HepG2 (cell line): ENCODE results near the gene TKTL1. TPM values are rescaled to one million over a fixed set of nuclear protein-coding genes. Genes with fewer than 3 reads are reported as not detected.

Experiments used
- FOXP1 ChIP-seq, 2 experiments: fragments of 450-650 bp in 1 of 2; IDR thresholded peaks; 2 replicates each; pipeline ENCODE4 v1.6.1; 2017 to 2018; ENCODE audit warnings: antibody characterized with exemption in 1 of 2
- GMEB1 ChIP-seq: sonication (generic); formaldehyde crosslinking; IDR thresholded peaks from 2 replicates; pipeline ENCODE4 v1.5.1; 2020; ENCODE audit warnings: missing genetic modification reagents, mild to moderate bottlenecking, borderline replicate concordance
- HOXA3 ChIP-seq: sonication (generic); formaldehyde crosslinking; IDR thresholded peaks from 2 replicates; pipeline ENCODE4 v1.5.0; 2020; ENCODE audit warnings: missing genetic modification reagents
- KDM5B ChIP-seq: sonication (generic); formaldehyde crosslinking; IDR thresholded peaks from 2 replicates; pipeline ENCODE4 v1.4.0; 2020; ENCODE audit warnings: missing genetic modification reagents, mild to moderate bottlenecking, borderline replicate concordance
- KLF16 ChIP-seq, 2 experiments: sonication (generic) in 1 of 2; formaldehyde crosslinking in 1 of 2; IDR thresholded peaks; 2 replicates each; pipeline versions ENCODE4 v1.6.1 to v1.8.0; 2016 to 2023; ENCODE audit warnings: missing genetic modification reagents in 2 of 2, missing compliant biosample characterization in 1 of 2
- MBNL3 ChIP-seq: fragments of 250-450 bp; sonication (Bioruptor Pico); conservative IDR thresholded peaks from 2 replicates; pipeline ENCODE4 v1.8.0; 2022; ENCODE audit warnings: mild to moderate bottlenecking, inconsistent platforms
- MEIS2 ChIP-seq: sonication (generic); formaldehyde crosslinking; IDR thresholded peaks from 2 replicates; pipeline ENCODE4 v1.9.0; 2021; ENCODE audit warnings: mild to moderate bottlenecking, missing genetic modification reagents
- MYC ChIP-seq: sonication (generic); formaldehyde crosslinking; IDR thresholded peaks from 2 replicates; pipeline ENCODE4 v1.9.0; 2021; ENCODE audit warnings: missing genetic modification reagents, borderline replicate concordance
- PAX8 ChIP-seq: sonication (generic); formaldehyde crosslinking; IDR thresholded peaks from 2 replicates; pipeline ENCODE4 v1.8.0; 2022; ENCODE audit warnings: mild to moderate bottlenecking, missing genetic modification reagents, borderline replicate concordance
- PTBP1 ChIP-seq: fragments of 200-400 bp; formaldehyde crosslinking; IDR thresholded peaks from 2 replicates; pipeline ENCODE4 v1.6.1; 2018; ENCODE audit warnings: low read length, low read depth; ENCODE audit not compliant: poor library complexity, severe bottlenecking
- RAD21 ChIP-seq: fragments of 450-650 bp; formaldehyde crosslinking; IDR thresholded peaks from 2 replicates; pipeline ENCODE4 v1.5.0; 2020; ENCODE audit warnings: mild to moderate bottlenecking
- SAFB2 ChIP-seq: sonication (generic); formaldehyde crosslinking; IDR thresholded peaks from 2 replicates; pipeline ENCODE4 v1.5.1; 2020; ENCODE audit warnings: missing genetic modification reagents, low read depth, mild to moderate bottlenecking, borderline replicate concordance
- ZC3H4 ChIP-seq: sonication (generic); formaldehyde crosslinking; IDR thresholded peaks from 2 replicates; pipeline ENCODE4 v1.4.0; 2020; ENCODE audit warnings: missing genetic modification reagents, borderline replicate concordance
- ZGPAT ChIP-seq: IDR thresholded peaks from 2 replicates; pipeline ENCODE4 v1.6.1; 2016; ENCODE audit warnings: mild to moderate bottlenecking
- ZHX1 ChIP-seq: sonication (generic); formaldehyde crosslinking; IDR thresholded peaks from 2 replicates; pipeline ENCODE4 v1.8.1; 2022; ENCODE audit warnings: low read depth, mild to moderate bottlenecking, missing genetic modification reagents
- ZNF282 ChIP-seq: fragments of 450-650 bp; IDR thresholded peaks from 2 replicates; pipeline ENCODE4 v1.6.1; 2018; ENCODE audit not compliant: partially characterized antibody
- ZNF34 ChIP-seq: sonication (generic); formaldehyde crosslinking; IDR thresholded peaks from 2 replicates; pipeline ENCODE4 v1.4.0; 2020; ENCODE audit warnings: mild to moderate bottlenecking, missing genetic modification reagents, borderline replicate concordance
- ZNF432 ChIP-seq: sonication (generic); formaldehyde crosslinking; IDR thresholded peaks from 2 replicates; pipeline ENCODE4 v1.5.0; 2020; ENCODE audit warnings: missing genetic modification reagents, mild to moderate bottlenecking, borderline replicate concordance
- ZNF446 ChIP-seq: sonication (generic); formaldehyde crosslinking; IDR thresholded peaks from 2 replicates; pipeline ENCODE4 v1.5.0; 2020; ENCODE audit warnings: mild to moderate bottlenecking, missing genetic modification reagents
- ZNF557 ChIP-seq: sonication (generic); formaldehyde crosslinking; IDR thresholded peaks from 2 replicates; pipeline ENCODE4 v1.4.0; 2020; ENCODE audit warnings: missing genetic modification reagents
- ZNF749 ChIP-seq: sonication (generic); formaldehyde crosslinking; IDR thresholded peaks from 2 replicates; pipeline ENCODE4 v1.8.0; 2022; ENCODE audit warnings: mild to moderate bottlenecking, missing genetic modification reagents, moderate library complexity, borderline replicate concordance
- ZNF784 ChIP-seq: sonication (generic); formaldehyde crosslinking; IDR thresholded peaks from 2 replicates; pipeline ENCODE4 v1.5.1; 2020; ENCODE audit warnings: missing genetic modification reagents, mild to moderate bottlenecking, borderline replicate concordance
- polyA plus RNA-seq, 8 experiments: library from polyadenylated mRNA; depleted of rRNA in 3 of 8; stranded (reverse) in 7 of 8; unstranded in 1 of 8; fragments of >200 nt; fragmentation: Illumina TruSeq in 4 of 8; extraction: Trizol in 4 of 8; gene quantifications; 2 replicates each; pipeline versions ENCODE4 v1.2.1 to v1.2.3, GENCODE V29; 2011 to 2016; ENCODE audit warnings: low read depth in 4 of 8, missing spikeins in 1 of 8, mixed read lengths in 1 of 8; ENCODE audit not compliant: insufficient read depth in 1 of 8
- total RNA-seq, 5 experiments: library from RNA; depleted of rRNA; stranded (reverse); fragments of >200 nt; fragmentation: Illumina TruSeq; extraction: Trizol; gene quantifications; 2 replicates each; pipeline ENCODE4 v1.2.3, GENCODE V29; 2016; ENCODE audit warnings: low read depth in 1 of 5

The TKTL1 gene
- total and polyA plus RNA-seq, 2 of the 13 experiments (the other 11 are each of a cell fraction or from before 2014, with no cell fraction given): not detected

- TF ChIP-seq ZNF446 (CRISPR knock-in tag): 0 out of 2 replicates have a peak, but pooled peaks have one; percentile 52
- TF ChIP-seq MYC: peak; percentile 12; the same call in 1 of the 2 replicates
- no peak for TF ChIP-seq GMEB1
- TF ChIP-seq ZGPAT (CRISPR knock-in tag): 0 out of 2 replicates have a peak, but pooled peaks have one; percentile 28
- no peak for TF ChIP-seq ZNF432 (CRISPR knock-in tag)
- 0 out of 2 replicates have a peak, but pooled peaks have one; percentile 27 for TF ChIP-seq KDM5B (CRISPR knock-in tag)
- no peak for TF ChIP-seq ZNF34 (CRISPR knock-in tag)
- TF ChIP-seq ZHX1: no peak
- TF ChIP-seq FOXP1 (IDR thresholded peaks at IDR 0.05): no peak
- no peak for TF ChIP-seq FOXP1 (CRISPR knock-in tag; IDR thresholded peaks at IDR 0.05)
- no peak for TF ChIP-seq PAX8 (CRISPR knock-in tag)
- TF ChIP-seq ZNF282: no peak
- TF ChIP-seq KLF16 (CRISPR knock-in tag; IDR thresholded peaks at IDR 0.05): no peak
- no peak for TF ChIP-seq ZNF784 (CRISPR knock-in tag)
- peak; percentile 17; the same call in 1 of the 2 replicates for TF ChIP-seq HOXA3 (CRISPR knock-in tag)
- no peak for TF ChIP-seq ZNF557
- 0 out of 2 replicates have a peak, but pooled peaks have one; percentile 37 for TF ChIP-seq SAFB2 (CRISPR knock-in tag)
- no peak for TF ChIP-seq RAD21 (CRISPR knock-in tag)
- TF ChIP-seq PTBP1: no peak
- TF ChIP-seq MBNL3 (CRISPR knock-in tag): no peak
- TF ChIP-seq MEIS2 (CRISPR knock-in tag): 0 out of 2 replicates have a peak, but pooled peaks have one; percentile 14
- no peak for TF ChIP-seq ZC3H4
- no peak for TF ChIP-seq ZNF749 (CRISPR knock-in tag)
Observed at GRCh38 chrX:154374313-154375155, 78.9 kb downstream of the TKTL1 start, which contains the start of gene FLNA (continued).
